LNCAP (cell line): Measurements from ENCODE around the gene TIMP4.

Experiments
- CTCF ChIP-seq: fragments of 450-650 bp; IDR thresholded peaks from 2 replicates; pipeline ENCODE4 v1.5.1; 2017; ENCODE audit warnings: mild to moderate bottlenecking

Gene TIMP4

GRCh38 chr3:12184541-12184940 is 25.8 kb upstream of the TIMP4 start:
- no peak for TF ChIP-seq CTCF

GRCh38 chr3:12182687-12183441 is 24.2 kb upstream of the TIMP4 start:
- no peak for TF ChIP-seq CTCF

- no peak for TF ChIP-seq CTCF
These were observed 23.1 kb upstream of the TIMP4 start for GRCh38 chr3:12181806-12182205.

- no peak for TF ChIP-seq CTCF
These were observed 22.6 kb upstream of the TIMP4 start for GRCh38 chr3:12181301-12181700.

GRCh38 chr3:12180631-12181030 is 21.9 kb upstream of the TIMP4 start:
- TF ChIP-seq CTCF: no peak

- TF ChIP-seq CTCF: no peak
These were observed 21.5 kb upstream of the TIMP4 start for GRCh38 chr3:12180218-12180617.

GRCh38 chr3:12179441-12179840 is 20.7 kb upstream of the TIMP4 start:
- no peak for TF ChIP-seq CTCF
